ENCODE measurements around the gene INHBE. TPM values are rescaled to one million over a fixed set of nuclear protein-coding genes. Genes with fewer than 3 reads are reported as not detected.
"Not testable (repeated sequence)": the region's sequence is repeated elsewhere in the genome, so short reads cannot be mapped to it uniquely, and the experiment has no call there.

Gene INHBE
- total RNA-seq, 3 donors from 2014 or later (not counting 1 experiment from before 2014, with no cell fraction given), result not detected

DNA sequence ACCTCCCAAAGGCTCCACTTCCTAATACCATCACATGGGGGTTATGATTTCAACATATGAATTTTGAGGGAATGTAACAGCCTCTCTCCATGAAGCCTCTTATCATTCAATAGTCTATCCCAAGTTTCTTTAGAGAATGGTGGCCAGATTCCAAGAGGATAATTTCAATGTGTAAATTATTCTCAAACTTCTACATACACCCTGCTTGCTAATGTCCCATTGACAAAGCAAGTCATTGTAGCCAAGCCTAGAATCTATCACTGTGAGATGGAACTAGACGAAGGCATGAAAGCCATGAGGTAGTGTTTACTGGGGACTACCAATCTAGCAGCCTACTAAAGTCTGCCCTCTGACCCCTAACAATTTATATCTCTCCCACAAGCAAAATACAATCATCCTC is 16.7 kb upstream of the INHBE start:
- intact Hi-C loops (cut with micrococcal nuclease), result no loop called here
- Mint-ChIP-seq H3K27ac (no peak overlapping the region), H3K4me3 (no peak overlapping the region), H3K36me3 (no peaks in the 10 kb centered on the region), H3K4me1 (peaks cover 10 to 12% of the 10 kb centered on the region in 2 donors), H3K27me3 (ENCODE audit: low read depth in 2 of 2) (peaks cover 5 to 6% of the 10 kb centered on the region in 2 donors), H3K9me3 (no peaks in the 10 kb centered on the region)
- Histone ChIP-seq H3K4me1 (ENCODE audit: control insufficient read depth, insufficient read depth, low read length) (peaks cover 16% of the 10 kb centered on the region), H3K4me3 (ENCODE audit: low read length) (no peak overlapping the region), H3K36me3 (ENCODE audit: control insufficient read depth, insufficient read depth, low read length) (no peaks in the 10 kb centered on the region), H3K27me3 (ENCODE audit: control insufficient read depth, insufficient read depth, low read length) (no peaks in the 10 kb centered on the region), H3K27ac (ENCODE audit: low read length) (no peak overlapping the region), H3K9me3 (ENCODE audit: control insufficient read depth, insufficient read depth, low read length) (peaks cover 6% of the 10 kb centered on the region)
- ATAC-seq, result no peak
- no peak for DNase-seq
- 100% methylated on average over 1 of the region's 1 CpG for WGBS (ENCODE audit: insufficient coverage)
- TF ChIP-seq, protein P1, sequence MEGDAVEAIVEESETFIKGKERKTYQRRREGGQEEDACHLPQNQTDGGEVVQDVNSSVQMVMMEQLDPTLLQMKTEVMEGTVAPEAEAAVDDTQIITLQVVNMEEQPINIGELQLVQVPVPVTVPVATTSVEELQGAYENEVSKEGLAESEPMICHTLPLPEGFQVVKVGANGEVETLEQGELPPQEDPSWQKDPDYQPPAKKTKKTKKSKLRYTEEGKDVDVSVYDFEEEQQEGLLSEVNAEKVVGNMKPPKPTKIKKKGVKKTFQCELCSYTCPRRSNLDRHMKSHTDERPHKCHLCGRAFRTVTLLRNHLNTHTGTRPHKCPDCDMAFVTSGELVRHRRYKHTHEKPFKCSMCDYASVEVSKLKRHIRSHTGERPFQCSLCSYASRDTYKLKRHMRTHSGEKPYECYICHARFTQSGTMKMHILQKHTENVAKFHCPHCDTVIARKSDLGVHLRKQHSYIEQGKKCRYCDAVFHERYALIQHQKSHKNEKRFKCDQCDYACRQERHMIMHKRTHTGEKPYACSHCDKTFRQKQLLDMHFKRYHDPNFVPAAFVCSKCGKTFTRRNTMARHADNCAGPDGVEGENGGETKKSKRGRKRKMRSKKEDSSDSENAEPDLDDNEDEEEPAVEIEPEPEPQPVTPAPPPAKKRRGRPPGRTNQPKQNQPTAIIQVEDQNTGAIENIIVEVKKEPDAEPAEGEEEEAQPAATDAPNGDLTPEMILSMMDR (IDR thresholded peaks at IDR 0.05), result no peak

DNA sequence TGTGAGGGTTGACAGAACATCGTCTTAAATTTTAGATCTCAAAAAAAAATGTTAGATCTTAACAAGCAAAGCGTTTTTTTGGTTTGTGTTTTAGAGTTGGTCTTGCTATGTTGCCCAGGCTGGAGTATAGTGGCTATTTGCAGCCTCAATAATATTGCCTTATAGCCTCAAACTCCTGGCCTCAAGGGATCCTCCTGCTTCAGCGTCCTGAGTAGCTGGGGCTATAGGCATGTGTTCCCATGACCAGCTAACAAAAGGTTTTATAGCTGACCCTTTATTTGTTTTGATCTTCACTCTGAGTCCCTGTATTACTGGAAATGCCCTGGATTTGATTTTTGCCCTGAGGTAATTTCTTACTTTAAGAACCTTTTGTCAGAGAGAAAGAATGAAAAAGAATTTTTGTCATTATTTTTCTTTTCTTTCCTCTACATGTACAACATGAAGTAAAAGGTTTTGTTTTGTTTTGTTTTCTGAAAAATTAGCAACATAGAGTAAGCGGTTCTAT is 15.3 kb upstream of the INHBE start:
- TF ChIP-seq, protein P1 (IDR thresholded peaks at IDR 0.05), result no peak
- Mint-ChIP-seq H3K4me1 (peaks cover 6 to 8% of the 10 kb centered on the region in 2 donors), H3K27me3 (ENCODE audit: low read depth in 2 of 2) (peaks cover 5 to 6% of the 10 kb centered on the region in 2 donors), H3K27ac (no peak overlapping the region), H3K36me3 (no peaks in the 10 kb centered on the region), H3K4me3 (no peak overlapping the region), H3K9me3 (no peaks in the 10 kb centered on the region)
- H3K36me3 ChIP-seq (ENCODE audit: control insufficient read depth, insufficient read depth, low read length), result no peaks in the 10 kb centered on the region
- 100% methylated on average over 3 of the region's 4 CpGs for WGBS (ENCODE audit: insufficient coverage)
- no peaks in the 10 kb centered on the region for H3K27me3 ChIP-seq (ENCODE audit: control insufficient read depth, insufficient read depth, low read length)
- H3K27ac ChIP-seq (ENCODE audit: low read length), result no peak overlapping the region
- intact Hi-C loops (cut with micrococcal nuclease), result no loop called here
- ATAC-seq (no peak), DNase-seq (no peak)
- no peak overlapping the region for H3K4me3 ChIP-seq (ENCODE audit: low read length)
- peaks cover 12% of the 10 kb centered on the region for H3K4me1 ChIP-seq (ENCODE audit: control insufficient read depth, insufficient read depth, low read length)
- H3K9me3 ChIP-seq (ENCODE audit: control insufficient read depth, insufficient read depth, low read length), result peaks cover 6% of the 10 kb centered on the region

DNA sequence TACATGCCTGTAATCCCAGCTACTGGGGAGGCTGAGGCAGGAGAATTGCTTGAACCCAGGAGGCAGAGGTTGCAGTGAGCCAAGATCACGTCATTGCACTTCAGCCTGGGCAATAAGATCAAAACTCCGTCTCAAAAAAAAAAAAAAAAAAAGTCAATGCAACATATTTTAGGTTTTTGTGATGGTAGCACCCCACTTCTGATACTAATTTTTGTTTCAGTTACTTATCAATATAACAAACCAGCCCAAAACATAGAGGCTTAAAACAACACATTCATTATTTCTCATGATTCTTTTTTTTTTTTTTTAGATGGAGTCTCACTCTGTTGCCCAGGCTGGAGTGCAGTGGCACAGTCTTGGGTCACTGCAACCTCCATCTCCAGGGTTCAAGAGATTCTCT is 13.7 kb upstream of the INHBE start:
- H3K9me3 Mint-ChIP-seq; DNase-seq; H3K36me3 Mint-ChIP-seq; H3K27ac ChIP-seq (ENCODE audit: low read length); H3K4me3 ChIP-seq (ENCODE audit: low read length); intact Hi-C loops (cut with micrococcal nuclease); H3K4me3 Mint-ChIP-seq; H3K9me3 ChIP-seq (ENCODE audit: control insufficient read depth, insufficient read depth, low read length); H3K36me3 ChIP-seq (ENCODE audit: control insufficient read depth, insufficient read depth, low read length); H3K4me1 Mint-ChIP-seq; H3K4me1 ChIP-seq (ENCODE audit: control insufficient read depth, insufficient read depth, low read length); H3K27me3 ChIP-seq (ENCODE audit: control insufficient read depth, insufficient read depth, low read length); ATAC-seq; H3K27ac Mint-ChIP-seq; H3K27me3 Mint-ChIP-seq (ENCODE audit: low read depth in 2 of 2): not testable (repeated sequence)
- WGBS (ENCODE audit: insufficient coverage), result 86% methylated on average over 2 of the region's 2 CpGs

DNA sequence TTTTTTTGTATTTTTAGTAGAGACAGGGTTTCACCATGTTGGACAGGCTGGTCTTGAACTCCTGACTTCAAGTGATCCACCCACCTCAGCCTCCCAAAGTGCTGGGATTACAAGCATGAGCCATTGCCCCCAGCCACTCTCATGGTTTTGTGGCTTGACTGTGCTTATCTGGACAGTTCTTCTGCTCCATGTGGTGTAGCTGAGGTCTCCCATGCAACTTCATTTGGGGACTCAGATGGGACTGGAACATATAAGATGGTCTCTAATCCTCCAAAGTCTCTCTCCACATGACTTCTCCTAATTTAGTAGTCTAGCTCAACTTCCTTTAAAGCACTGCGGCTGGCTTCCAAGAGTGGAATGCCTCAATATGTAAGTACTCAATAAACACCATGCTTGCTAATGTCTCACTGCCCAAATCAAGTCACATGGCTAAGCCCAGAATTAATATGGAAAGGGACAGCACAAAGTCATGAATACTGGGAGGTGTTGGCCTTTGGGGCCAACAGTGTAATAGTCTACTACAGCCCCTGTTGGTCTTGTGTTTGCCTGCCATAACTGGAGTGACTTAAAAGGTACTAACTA is 13.2 kb upstream of the INHBE start:
- intact Hi-C loops (cut with micrococcal nuclease), result no loop called here
- Histone ChIP-seq H3K4me3 (ENCODE audit: low read length) (no peak overlapping the region), H3K9me3 (ENCODE audit: control insufficient read depth, insufficient read depth, low read length) (peaks cover 6% of the 10 kb centered on the region), H3K4me1 (ENCODE audit: control insufficient read depth, insufficient read depth, low read length) (no peaks in the 10 kb centered on the region), H3K27me3 (ENCODE audit: control insufficient read depth, insufficient read depth, low read length) (no peaks in the 10 kb centered on the region), H3K27ac (ENCODE audit: low read length) (no peak overlapping the region), H3K36me3 (ENCODE audit: control insufficient read depth, insufficient read depth, low read length) (no peaks in the 10 kb centered on the region)
- Mint-ChIP-seq H3K4me3 (no peak overlapping the region), H3K27me3 (ENCODE audit: low read depth in 2 of 2) (peaks cover 5 to 6% of the 10 kb centered on the region in 2 donors), H3K36me3 (no peaks in the 10 kb centered on the region), H3K9me3 (no peaks in the 10 kb centered on the region), H3K4me1 (no peaks in the 10 kb centered on the region), H3K27ac (no peak overlapping the region)
- 44% methylated on average over 1 of the region's 1 CpG for WGBS (ENCODE audit: insufficient coverage)
- no peak for ATAC-seq
- DNase-seq, result no peak
- TF ChIP-seq, protein P1 (IDR thresholded peaks at IDR 0.05), result no peak

DNA sequence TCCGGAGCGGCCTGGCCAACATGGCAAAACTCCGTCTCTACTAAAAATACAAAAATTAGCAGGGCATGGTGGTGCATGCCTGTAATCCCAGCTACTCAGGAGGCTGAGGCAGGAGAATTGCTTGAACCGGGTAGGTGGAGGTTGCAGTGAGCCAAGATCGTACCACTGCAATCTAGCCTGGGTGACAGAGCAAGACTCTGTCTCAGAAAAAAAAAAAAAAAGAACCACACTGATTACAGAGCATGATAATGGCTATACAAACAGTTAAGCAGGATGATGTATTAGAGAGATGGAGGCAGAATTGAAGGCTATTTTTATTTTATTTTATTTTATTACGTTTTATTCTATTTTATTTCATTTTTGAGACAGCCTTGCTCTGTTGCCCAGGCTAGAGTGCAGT is 10.8 kb upstream of the INHBE start:
- H3K27me3 ChIP-seq (ENCODE audit: control insufficient read depth, insufficient read depth, low read length); H3K4me1 Mint-ChIP-seq; DNase-seq; H3K9me3 ChIP-seq (ENCODE audit: control insufficient read depth, insufficient read depth, low read length); H3K4me1 ChIP-seq (ENCODE audit: control insufficient read depth, insufficient read depth, low read length); H3K36me3 Mint-ChIP-seq; H3K9me3 Mint-ChIP-seq; H3K4me3 Mint-ChIP-seq; H3K27ac ChIP-seq (ENCODE audit: low read length); H3K27ac Mint-ChIP-seq; H3K27me3 Mint-ChIP-seq (ENCODE audit: low read depth in 2 of 2); H3K4me3 ChIP-seq (ENCODE audit: low read length); ATAC-seq; H3K36me3 ChIP-seq (ENCODE audit: control insufficient read depth, insufficient read depth, low read length); intact Hi-C loops (cut with micrococcal nuclease): not testable (repeated sequence)
- 96% methylated on average over 5 of the region's 6 CpGs for WGBS (ENCODE audit: insufficient coverage)
